ENCODE results near the gene EEPD1. TPM values are rescaled to one million over a fixed set of nuclear protein-coding genes. Genes with fewer than 3 reads are reported as not detected.

The EEPD1 gene
- total RNA-seq, 1 experiment from 2014 or later: 7.8 TPM

DNA sequence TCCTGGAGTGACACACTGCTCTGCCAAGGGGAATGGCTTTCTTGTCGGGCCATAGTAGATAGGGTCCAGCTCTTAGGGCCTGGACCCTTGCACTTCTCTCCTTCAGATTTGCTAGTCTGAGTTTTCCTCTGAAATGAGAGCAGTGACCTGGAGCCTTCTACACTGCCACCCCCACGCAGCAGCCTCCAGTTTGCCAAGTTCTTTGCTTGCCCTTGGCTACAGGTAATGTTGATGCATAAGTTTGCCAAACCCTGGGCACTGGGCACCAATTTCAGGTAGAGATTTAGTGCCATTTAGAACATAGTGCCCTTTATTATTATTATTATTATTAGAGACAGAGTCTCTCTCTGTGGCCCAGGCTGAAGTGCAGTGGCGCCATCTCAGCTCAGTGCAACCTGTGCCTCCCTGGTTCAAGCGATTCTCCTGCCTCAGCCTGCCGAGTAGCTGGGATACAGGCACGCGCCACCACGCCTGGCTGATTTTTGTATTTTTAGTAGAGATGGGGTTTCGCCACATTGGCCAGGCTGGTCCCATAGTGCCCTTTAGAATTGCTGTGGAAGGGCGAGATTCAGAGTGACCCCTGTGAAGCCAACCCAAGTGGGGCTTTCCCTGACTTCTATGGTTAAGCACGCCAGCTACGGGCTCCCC lies 14.5 kb downstream of the EEPD1 start:
- ChIA-PET CTCF (interaction anchor here (1.2 kb wide), 1 partner anchor 40 kb away, joined by 3 read pairs; no protein-coding TSS in a partner anchor), POLR2A (no interaction called here)
- ATAC-seq (no peak), DNase-seq (ENCODE audit: low spot score) (no peak)
- Mint-ChIP-seq H3K4me1 (peaks cover 36% of the 10 kb centered on the region), H3K36me3 (no peaks in the 10 kb centered on the region; the same call in 1 of the 2 replicates), H3K27ac (no peak overlapping the region), H3K27me3 (ENCODE audit: low read depth) (no peaks in the 10 kb centered on the region), H3K9me3 (no peaks in the 10 kb centered on the region), H3K4me3 (no peak overlapping the region)
- TF ChIP-seq, protein P1, sequence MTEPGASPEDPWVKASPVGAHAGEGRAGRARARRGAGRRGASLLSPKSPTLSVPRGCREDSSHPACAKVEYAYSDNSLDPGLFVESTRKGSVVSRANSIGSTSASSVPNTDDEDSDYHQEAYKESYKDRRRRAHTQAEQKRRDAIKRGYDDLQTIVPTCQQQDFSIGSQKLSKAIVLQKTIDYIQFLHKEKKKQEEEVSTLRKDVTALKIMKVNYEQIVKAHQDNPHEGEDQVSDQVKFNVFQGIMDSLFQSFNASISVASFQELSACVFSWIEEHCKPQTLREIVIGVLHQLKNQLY (CRISPR knock-in tag; IDR thresholded peaks at IDR 0.05): no peak
- TF ChIP-seq ZNF121 (CRISPR knock-in tag; IDR thresholded peaks at IDR 0.05) (no peak), GABPB1 (CRISPR knock-in tag; IDR thresholded peaks at IDR 0.05) (no peak), TEAD1 (CRISPR knock-in tag; IDR thresholded peaks at IDR 0.05) (no peak), NFYB (CRISPR knock-in tag; conservative IDR thresholded peaks at IDR 0.05; ENCODE audit: low read depth) (no peak), ZNF423 (CRISPR knock-in tag; IDR thresholded peaks at IDR 0.05) (no peak), KAT7 (CRISPR knock-in tag; IDR thresholded peaks at IDR 0.05; ENCODE audit: borderline replicate concordance) (no peak)
- TF ChIP-seq, protein P2, sequence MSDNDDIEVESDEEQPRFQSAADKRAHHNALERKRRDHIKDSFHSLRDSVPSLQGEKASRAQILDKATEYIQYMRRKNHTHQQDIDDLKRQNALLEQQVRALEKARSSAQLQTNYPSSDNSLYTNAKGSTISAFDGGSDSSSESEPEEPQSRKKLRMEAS (CRISPR knock-in tag; IDR thresholded peaks at IDR 0.05): no peak

DNA sequence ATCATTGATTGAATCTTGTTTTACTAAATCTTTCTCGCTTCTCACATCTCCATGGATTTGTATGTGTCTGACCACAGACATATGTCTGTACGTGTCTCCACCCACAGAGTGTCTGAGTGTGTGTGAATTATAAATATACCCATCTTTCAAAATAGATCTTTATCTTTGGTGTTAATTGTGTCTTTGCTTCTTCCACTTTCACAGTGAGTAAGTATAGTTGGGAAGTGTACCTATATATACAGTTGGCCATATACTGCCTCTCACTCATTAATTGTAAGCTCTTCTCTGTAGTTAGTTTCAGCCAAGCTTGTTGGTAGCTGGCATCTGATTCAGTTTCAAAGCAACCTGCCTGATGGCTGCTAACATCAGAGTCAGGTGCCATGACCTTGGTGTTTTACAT lies 18.4 kb downstream of the EEPD1 start:
- Mint-ChIP-seq H3K4me1 (peaks cover 8% of the 10 kb centered on the region), H3K36me3 (no peaks in the 10 kb centered on the region), H3K9me3 (peaks cover 5% of the 10 kb centered on the region; the same call in 1 of the 2 replicates), H3K27me3 (ENCODE audit: low read depth) (no peaks in the 10 kb centered on the region), H3K4me3 (no peak overlapping the region), H3K27ac (no peak overlapping the region)
- DNase-seq (ENCODE audit: low spot score): no peak
- ATAC-seq: no peak
- POLR2A ChIA-PET: no interaction called here
- TF ChIP-seq, protein P3, sequence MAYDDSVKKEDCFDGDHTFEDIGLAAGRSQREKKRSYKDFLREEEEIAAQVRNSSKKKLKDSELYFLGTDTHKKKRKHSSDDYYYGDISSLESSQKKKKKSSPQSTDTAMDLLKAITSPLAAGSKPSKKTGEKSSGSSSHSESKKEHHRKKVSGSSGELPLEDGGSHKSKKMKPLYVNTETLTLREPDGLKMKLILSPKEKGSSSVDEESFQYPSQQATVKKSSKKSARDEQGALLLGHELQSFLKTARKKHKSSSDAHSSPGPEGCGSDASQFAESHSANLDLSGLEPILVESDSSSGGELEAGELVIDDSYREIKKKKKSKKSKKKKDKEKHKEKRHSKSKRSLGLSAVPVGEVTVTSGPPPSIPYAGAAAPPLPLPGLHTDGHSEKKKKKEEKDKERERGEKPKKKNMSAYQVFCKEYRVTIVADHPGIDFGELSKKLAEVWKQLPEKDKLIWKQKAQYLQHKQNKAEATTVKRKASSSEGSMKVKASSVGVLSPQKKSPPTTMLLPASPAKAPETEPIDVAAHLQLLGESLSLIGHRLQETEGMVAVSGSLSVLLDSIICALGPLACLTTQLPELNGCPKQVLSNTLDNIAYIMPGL (CRISPR knock-in tag; IDR thresholded peaks at IDR 0.05): no peak
- TF ChIP-seq, protein P4, sequence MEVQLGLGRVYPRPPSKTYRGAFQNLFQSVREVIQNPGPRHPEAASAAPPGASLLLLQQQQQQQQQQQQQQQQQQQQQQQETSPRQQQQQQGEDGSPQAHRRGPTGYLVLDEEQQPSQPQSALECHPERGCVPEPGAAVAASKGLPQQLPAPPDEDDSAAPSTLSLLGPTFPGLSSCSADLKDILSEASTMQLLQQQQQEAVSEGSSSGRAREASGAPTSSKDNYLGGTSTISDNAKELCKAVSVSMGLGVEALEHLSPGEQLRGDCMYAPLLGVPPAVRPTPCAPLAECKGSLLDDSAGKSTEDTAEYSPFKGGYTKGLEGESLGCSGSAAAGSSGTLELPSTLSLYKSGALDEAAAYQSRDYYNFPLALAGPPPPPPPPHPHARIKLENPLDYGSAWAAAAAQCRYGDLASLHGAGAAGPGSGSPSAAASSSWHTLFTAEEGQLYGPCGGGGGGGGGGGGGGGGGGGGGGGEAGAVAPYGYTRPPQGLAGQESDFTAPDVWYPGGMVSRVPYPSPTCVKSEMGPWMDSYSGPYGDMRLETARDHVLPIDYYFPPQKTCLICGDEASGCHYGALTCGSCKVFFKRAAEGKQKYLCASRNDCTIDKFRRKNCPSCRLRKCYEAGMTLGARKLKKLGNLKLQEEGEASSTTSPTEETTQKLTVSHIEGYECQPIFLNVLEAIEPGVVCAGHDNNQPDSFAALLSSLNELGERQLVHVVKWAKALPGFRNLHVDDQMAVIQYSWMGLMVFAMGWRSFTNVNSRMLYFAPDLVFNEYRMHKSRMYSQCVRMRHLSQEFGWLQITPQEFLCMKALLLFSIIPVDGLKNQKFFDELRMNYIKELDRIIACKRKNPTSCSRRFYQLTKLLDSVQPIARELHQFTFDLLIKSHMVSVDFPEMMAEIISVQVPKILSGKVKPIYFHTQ (CRISPR knock-in tag; IDR thresholded peaks at IDR 0.05): no peak
- TF ChIP-seq, protein P5, sequence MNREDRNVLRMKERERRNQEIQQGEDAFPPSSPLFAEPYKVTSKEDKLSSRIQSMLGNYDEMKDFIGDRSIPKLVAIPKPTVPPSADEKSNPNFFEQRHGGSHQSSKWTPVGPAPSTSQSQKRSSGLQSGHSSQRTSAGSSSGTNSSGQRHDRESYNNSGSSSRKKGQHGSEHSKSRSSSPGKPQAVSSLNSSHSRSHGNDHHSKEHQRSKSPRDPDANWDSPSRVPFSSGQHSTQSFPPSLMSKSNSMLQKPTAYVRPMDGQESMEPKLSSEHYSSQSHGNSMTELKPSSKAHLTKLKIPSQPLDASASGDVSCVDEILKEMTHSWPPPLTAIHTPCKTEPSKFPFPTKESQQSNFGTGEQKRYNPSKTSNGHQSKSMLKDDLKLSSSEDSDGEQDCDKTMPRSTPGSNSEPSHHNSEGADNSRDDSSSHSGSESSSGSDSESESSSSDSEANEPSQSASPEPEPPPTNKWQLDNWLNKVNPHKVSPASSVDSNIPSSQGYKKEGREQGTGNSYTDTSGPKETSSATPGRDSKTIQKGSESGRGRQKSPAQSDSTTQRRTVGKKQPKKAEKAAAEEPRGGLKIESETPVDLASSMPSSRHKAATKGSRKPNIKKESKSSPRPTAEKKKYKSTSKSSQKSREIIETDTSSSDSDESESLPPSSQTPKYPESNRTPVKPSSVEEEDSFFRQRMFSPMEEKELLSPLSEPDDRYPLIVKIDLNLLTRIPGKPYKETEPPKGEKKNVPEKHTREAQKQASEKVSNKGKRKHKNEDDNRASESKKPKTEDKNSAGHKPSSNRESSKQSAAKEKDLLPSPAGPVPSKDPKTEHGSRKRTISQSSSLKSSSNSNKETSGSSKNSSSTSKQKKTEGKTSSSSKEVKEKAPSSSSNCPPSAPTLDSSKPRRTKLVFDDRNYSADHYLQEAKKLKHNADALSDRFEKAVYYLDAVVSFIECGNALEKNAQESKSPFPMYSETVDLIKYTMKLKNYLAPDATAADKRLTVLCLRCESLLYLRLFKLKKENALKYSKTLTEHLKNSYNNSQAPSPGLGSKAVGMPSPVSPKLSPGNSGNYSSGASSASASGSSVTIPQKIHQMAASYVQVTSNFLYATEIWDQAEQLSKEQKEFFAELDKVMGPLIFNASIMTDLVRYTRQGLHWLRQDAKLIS (CRISPR knock-in tag; IDR thresholded peaks at IDR 0.05; ENCODE audit: borderline replicate concordance): no peak
- TF ChIP-seq GRHL2 (CRISPR knock-in tag; IDR thresholded peaks at IDR 0.05; ENCODE audit: insufficient replicate concordance, severe bottlenecking): no peak
- CTCF ChIA-PET: no interaction called here
